Subcutaneous abdominal adipose tissue (tissue), 5 donors: ENCODE data around the gene IL4I1.
"Not testable (repeated sequence)": the region's sequence is repeated elsewhere in the genome, so short reads cannot be mapped to it uniquely, and the experiment has no call there.

Experiments used
- H3K27ac ChIP-seq: one replicate; pipeline ENCODE4 v1.7.0; 2013; ENCODE audit warnings: low read depth, mild to moderate bottlenecking, inconsistent platforms, low read length, moderate library complexity
- H3K27me3 ChIP-seq, 5 donors: one replicate each; pipeline ENCODE4 v1.7.0; 2013; ENCODE audit warnings: low read length in 5 of 5, inconsistent platforms in 1 of 5; ENCODE audit not compliant: control insufficient read depth in 5 of 5, insufficient read depth in 4 of 5
- H3K36me3 ChIP-seq, 5 donors: one replicate each; pipeline ENCODE4 v1.7.0; 2013; ENCODE audit warnings: low read length in 5 of 5; ENCODE audit not compliant: control insufficient read depth in 5 of 5, insufficient read depth in 5 of 5
- H3K4me1 ChIP-seq, 5 donors: one replicate each; pipeline ENCODE4 v1.7.0; 2013; ENCODE audit warnings: low read length in 5 of 5, mild to moderate bottlenecking in 3 of 5, moderate library complexity in 1 of 5; ENCODE audit not compliant: control insufficient read depth in 5 of 5, insufficient read depth in 5 of 5
- H3K4me3 ChIP-seq, 5 donors: one replicate each; pipeline ENCODE4 v1.7.0; 2013; ENCODE audit warnings: low read length in 5 of 5, low read depth in 1 of 5
- H3K9ac ChIP-seq, 5 donors: one replicate each; pipeline ENCODE4 v1.7.0; 2013; ENCODE audit warnings: low read length in 5 of 5, mild to moderate bottlenecking in 4 of 5, moderate library complexity in 3 of 5
- H3K9me3 ChIP-seq, 5 donors: one replicate each; pipeline ENCODE4 v1.7.0; 2013; ENCODE audit warnings: low read length in 5 of 5; ENCODE audit not compliant: control insufficient read depth in 5 of 5
- donor health status: healthy.
- donor health status: healthy.
- donor health status: healthy.
- donor health status: healthy.
- donor health status: healthy.

IL4I1 gene

GRCh38 chr19:49924881-49925210 is 28.2 kb upstream of the IL4I1 start:
- peaks cover 2 to 60% (median 28%) of the 10 kb centered on the region in 5 donors for H3K4me1 ChIP-seq
- H3K36me3 ChIP-seq, result peaks cover 0 to 62% (median 48%) of the 10 kb centered on the region in 5 donors
- not testable (repeated sequence) for H3K4me3 ChIP-seq, H3K9ac ChIP-seq, H3K27me3 ChIP-seq, H3K9me3 ChIP-seq, H3K27ac ChIP-seq

GRCh38 chr19:49924004-49924880 is 27.6 kb upstream of the IL4I1 start:
- H3K36me3 ChIP-seq, result peaks cover 0 to 63% (median 48%) of the 10 kb centered on the region in 5 donors

GRCh38 chr19:49923055-49924003 is 26.6 kb upstream of the IL4I1 start:
- Histone ChIP-seq H3K4me3 (no peak overlapping the region), H3K4me1 (peaks cover 2 to 47% (median 20%) of the 10 kb centered on the region in 5 donors), H3K9ac (no peak overlapping the region), H3K27me3 (no peaks in the 10 kb centered on the region), H3K36me3 (peaks cover 0 to 69% (median 49%) of the 10 kb centered on the region in 5 donors), H3K9me3 (no peaks in the 10 kb centered on the region), H3K27ac (no peak overlapping the region)

More at GRCh38 chr19:49924004-49924880, 27.6 kb upstream of the IL4I1 start:
- no peaks in the 10 kb centered on the region for H3K27me3 ChIP-seq
- no peak overlapping the region for H3K27ac ChIP-seq
- H3K4me3 ChIP-seq, result no peak overlapping the region
- H3K4me1 ChIP-seq, result peaks cover 2 to 56% (median 25%) of the 10 kb centered on the region in 5 donors
- H3K9me3 ChIP-seq, result no peaks in the 10 kb centered on the region
- no peak overlapping the region for H3K9ac ChIP-seq

- no peaks in the 10 kb centered on the region for H3K9me3 ChIP-seq
- peaks cover 0 to 41% (median 9%) of the 10 kb centered on the region in 5 donors for H3K4me1 ChIP-seq
- H3K27ac ChIP-seq, result no peak overlapping the region
- no peaks in the 10 kb centered on the region for H3K27me3 ChIP-seq
- no peak overlapping the region for H3K9ac ChIP-seq
- peaks cover 0 to 76% (median 46%) of the 10 kb centered on the region in 5 donors for H3K36me3 ChIP-seq
- H3K4me3 ChIP-seq, result no peak overlapping the region
Observed at GRCh38 chr19:49921871-49922795, 25.4 kb upstream of the IL4I1 start.

GRCh38 chr19:49920624-49921363 is 24.1 kb upstream of the IL4I1 start:
- peaks cover 0 to 77% (median 45%) of the 10 kb centered on the region in 5 donors for H3K36me3 ChIP-seq
- no peak overlapping the region for H3K4me3 ChIP-seq
- H3K9me3 ChIP-seq, result no peaks in the 10 kb centered on the region
- peak overlapping the region in 1 of 5 donors; percentile 28 for H3K9ac ChIP-seq
- no peaks in the 10 kb centered on the region for H3K27me3 ChIP-seq
- H3K4me1 ChIP-seq, result peaks cover 2 to 35% (median 6%) of the 10 kb centered on the region in 5 donors
- H3K27ac ChIP-seq, result no peak overlapping the region

GRCh38 chr19:49918089-49918488 is 21.4 kb upstream of the IL4I1 start:
- no peak overlapping the region for H3K4me3 ChIP-seq
- peaks cover 0 to 14% (median 3%) of the 10 kb centered on the region in 5 donors for H3K4me1 ChIP-seq
- no peaks in the 10 kb centered on the region for H3K9me3 ChIP-seq
- no peak overlapping the region for H3K27ac ChIP-seq
- peaks cover 0 to 80% (median 51%) of the 10 kb centered on the region in 5 donors for H3K36me3 ChIP-seq
- H3K27me3 ChIP-seq, result no peaks in the 10 kb centered on the region
- no peak overlapping the region for H3K9ac ChIP-seq

GRCh38 chr19:49916839-49917733 is 20.4 kb upstream of the IL4I1 start:
- no peaks in the 10 kb centered on the region for H3K27me3 ChIP-seq
- H3K4me1 ChIP-seq, result peaks cover 0 to 8% (median 3%) of the 10 kb centered on the region in 5 donors
- H3K36me3 ChIP-seq, result peaks cover 0 to 78% (median 46%) of the 10 kb centered on the region in 5 donors
- no peak overlapping the region for H3K4me3 ChIP-seq
- H3K9ac ChIP-seq, result no peak overlapping the region
- no peak overlapping the region for H3K27ac ChIP-seq
- H3K9me3 ChIP-seq, result no peaks in the 10 kb centered on the region

GRCh38 chr19:49915271-49915670 is 18.6 kb upstream of the IL4I1 start:
- Histone ChIP-seq H3K27ac (no peak overlapping the region), H3K9ac (no peak overlapping the region), H3K36me3 (peaks cover 0 to 60% (median 32%) of the 10 kb centered on the region in 5 donors), H3K9me3 (no peaks in the 10 kb centered on the region), H3K4me1 (peaks cover 2 to 23% (median 12%) of the 10 kb centered on the region in 5 donors), H3K27me3 (no peaks in the 10 kb centered on the region), H3K4me3 (no peak overlapping the region)
